K562 (cell line): Measurements from ENCODE around the gene GIPC3. TPM values are rescaled to one million over a fixed set of nuclear protein-coding genes. Genes with fewer than 3 reads are reported as not detected.

ENCODE experiments used
- ATAC-seq: fragments of 200-7000 bp; cut with Tn5 transposase; 3 replicates; pipeline ENCODE4 v1.9.1; 2020; ENCODE audit warnings: moderate library complexity
- BruUV-seq: library from RNA; stranded (reverse); fragments of 400-500 nt; replicated peaks from 2 replicates; lab custom pipeline; 2021; lab: Mats Ljungman, UMichigan
- CTCF ChIA-PET: fragments of 300-600 bp; formaldehyde crosslinking; extraction: SDS; loops from one replicate; lab custom pipeline; 2021; ENCODE audit warnings: low intra/inter-chr PET ratio; lab: Yijun Ruan, JAX
- POLR2A ChIA-PET: fragments of 300-600, 350-650 bp; sonication (Branson Sonifier 250); formaldehyde crosslinking; extraction: SDS; loops from one replicate; lab custom pipeline; 2021; ENCODE audit warnings: antibody characterized with exemption, inconsistent platforms; lab: Yijun Ruan, JAX
- DNase-seq, 4 experiments: peaks; one replicate each; pipeline versions ENCODE4 v3.0.0 to v3.0.0-alpha.2; 2011 to 2018; ENCODE audit warnings: low spot score in 3 of 4, mixed read lengths in 3 of 4; ENCODE audit errors: extremely low read depth in 1 of 4
- FAIRE-seq: peaks from 2 replicates; lab custom pipeline; 2011; peaks lifted over from hg19 to GRCh38; lab: Jason Lieb, UNC
- H2AFZ ChIP-seq: 2 replicates; pipeline ENCODE4 v1.6.0; 2011; ENCODE audit warnings: low read depth, low read length, control low read depth, inconsistent platforms
- H3K27ac ChIP-seq: fragments of 200-600 bp; 3 replicates; pipeline ENCODE4 v1.8.0; 2011; ENCODE audit warnings: low read depth, mild to moderate bottlenecking, control low read depth, inconsistent platforms, low read length, moderate library complexity, mixed read lengths; ENCODE audit errors: extremely low read depth
- H3K27me3 ChIP-seq, 2 experiments: fragments of 300-600 bp in 1 of 2; 2 replicates in 1 of 2; 3 replicates in 1 of 2; pipeline versions ENCODE4 v1.6.0 to v1.8.0; 2011; ENCODE audit warnings: inconsistent platforms in 2 of 2, low read length in 2 of 2, mild to moderate bottlenecking in 1 of 2, mixed read lengths in 1 of 2, moderate library complexity in 1 of 2; ENCODE audit not compliant: control insufficient read depth in 2 of 2, insufficient read depth in 2 of 2
- H3K36me3 ChIP-seq: fragments of 300-600 bp; 3 replicates; pipeline ENCODE4 v1.8.0; 2011; ENCODE audit warnings: mild to moderate bottlenecking, low read length, inconsistent platforms; ENCODE audit not compliant: control insufficient read depth, insufficient read depth
- H3K4me1 ChIP-seq, 2 experiments: fragments of 200-600 bp in 1 of 2; replicated peaks in 1 of 2; 2 replicates in 1 of 2; 3 replicates in 1 of 2; pipeline versions ENCODE4 v1.5.1 to v1.8.0; 2011; ENCODE audit warnings: inconsistent platforms in 2 of 2, low read length in 2 of 2, mild to moderate bottlenecking in 1 of 2, mixed read lengths in 1 of 2, moderate library complexity in 1 of 2; ENCODE audit not compliant: control insufficient read depth in 2 of 2, insufficient read depth in 2 of 2
- H3K4me2 ChIP-seq: 2 replicates; pipeline ENCODE4 v1.6.1; 2011; ENCODE audit warnings: low read length, control low read depth, inconsistent platforms, mixed read lengths; ENCODE audit not compliant: insufficient read depth
- H3K4me3 ChIP-seq: fragments of 200-600 bp; sonication (generic), shearing (Covaris generic); 2 replicates; pipeline ENCODE4 v1.5.1; 2016; ENCODE audit warnings: control low read depth, inconsistent platforms
- H3K79me2 ChIP-seq: fragments of 200-600 bp; 3 replicates; pipeline ENCODE4 v1.8.0; 2011; ENCODE audit warnings: low read length, inconsistent platforms; ENCODE audit not compliant: control insufficient read depth, insufficient read depth
- H3K9ac ChIP-seq, 2 experiments: 2 replicates each; pipeline versions ENCODE4 v1.6.0 to v1.6.1; 2011; ENCODE audit warnings: low read depth in 2 of 2, low read length in 2 of 2, control low read depth in 1 of 2, inconsistent platforms in 1 of 2, mild to moderate bottlenecking in 1 of 2, mixed read lengths in 1 of 2; ENCODE audit not compliant: insufficient read depth in 1 of 2
- H3K9me1 ChIP-seq: one replicate; pipeline ENCODE4 v1.6.0; 2011; ENCODE audit warnings: inconsistent platforms, mild to moderate bottlenecking, low read length, moderate library complexity; ENCODE audit not compliant: control insufficient read depth, insufficient read depth
- H3K9me3 ChIP-seq: replicated peaks from 2 replicates; pipeline ENCODE4 v1.5.1; 2011; ENCODE audit warnings: low read depth, low read length, inconsistent platforms; ENCODE audit not compliant: control insufficient read depth, insufficient read depth
- H4K20me1 ChIP-seq: replicated peaks from 2 replicates; pipeline ENCODE4 v1.6.1; 2011; ENCODE audit warnings: low read length, inconsistent platforms, mixed read lengths; ENCODE audit not compliant: control insufficient read depth, insufficient read depth
- ARID2 ChIP-seq: fragments of 450-650 bp; IDR thresholded peaks from 2 replicates; pipeline ENCODE4 v1.6.1; 2017; ENCODE audit warnings: antibody characterized with exemption, mild to moderate bottlenecking
- C11orf30 ChIP-seq: fragments of 450-650 bp; IDR thresholded peaks from 2 replicates; pipeline ENCODE4 v1.6.1; 2016; ENCODE audit warnings: low read depth, mild to moderate bottlenecking
- JUNB ChIP-seq: fragments of 450-650 bp; formaldehyde crosslinking; conservative IDR thresholded peaks from 2 replicates; pipeline ENCODE4 v1.4.0; 2020; ENCODE audit warnings: mild to moderate bottlenecking
- KDM1A ChIP-seq, 2 experiments: fragments of 450-650 bp; IDR thresholded peaks; 2 replicates each; pipeline ENCODE4 v1.6.1; 2016; ENCODE audit warnings: mild to moderate bottlenecking in 2 of 2
- MCM2 ChIP-seq: fragments of 450-650 bp; IDR thresholded peaks from 2 replicates; pipeline ENCODE4 v1.6.1; 2017; ENCODE audit warnings: low read depth, mild to moderate bottlenecking
- MCM5 ChIP-seq: fragments of 450-650 bp; IDR thresholded peaks from 2 replicates; pipeline ENCODE4 v1.6.1; 2016; ENCODE audit warnings: low read depth
- PHF8 ChIP-seq: fragments of 200-600 bp; sonication (generic); IDR thresholded peaks from 2 replicates; pipeline ENCODE4 v1.6.1; 2012; ENCODE audit warnings: mixed run types, mild to moderate bottlenecking, inconsistent platforms, low read length, moderate library complexity, borderline replicate concordance
- PKNOX1 ChIP-seq: fragments of 450-650 bp; IDR thresholded peaks from 2 replicates; pipeline ENCODE4 v1.6.1; 2016
- TEAD4 ChIP-seq, 2 experiments: sonication (generic) in 1 of 2; formaldehyde crosslinking in 1 of 2; IDR thresholded peaks; 2 replicates each; pipeline versions ENCODE4 v1.6.1 to v1.8.0; 2012 to 2022; ENCODE audit warnings: borderline replicate concordance in 1 of 2, inconsistent platforms in 1 of 2, low read length in 1 of 2, mild to moderate bottlenecking in 1 of 2, missing genetic modification reagents in 1 of 2
- ZNF717 ChIP-seq: fragments of 250-450 bp; sonication (Bioruptor Pico); IDR thresholded peaks from 2 replicates; pipeline ENCODE4 v1.5.0; 2021
- WGBS: fragments of 100-300 bp; shearing (Covaris generic); methylation state at CpG from one replicate; pipeline ENCODE4 v1.1.6; 2016; ENCODE audit warnings: low coverage, mixed read lengths; ENCODE audit not compliant: insufficient coverage; ENCODE audit errors: missing lambda C conversion rate; 5-methylcytosine and 5-hydroxymethylcytosine counted together
- in situ Hi-C: fragments of 300-500 bp; cut with MboI; formaldehyde crosslinking; loops from 4 replicates; pipeline ENCODE4 v1.15.0; 2018; ENCODE audit warnings: inconsistent platforms, mixed read lengths
- intact Hi-C: fragments of 100-400 bp; cut with micrococcal nuclease; formaldehyde crosslinking; loops from 2 replicates; pipeline ENCODE4 v1.14.2; 2022
- polyA plus RNA-seq, 8 experiments: library from polyadenylated mRNA; depleted of rRNA in 4 of 8; stranded (reverse) in 5 of 8; unstranded in 3 of 8; fragments of >200 nt; fragmentation: Nextera tagmentation in 2 of 8; fragmentation: Illumina TruSeq in 1 of 8; extraction: Ambion mirVana in 2 of 8; extraction: Trizol in 1 of 8; gene quantifications; 2 replicates each; pipeline versions ENCODE4 v1.2.1 to v1.2.3, GENCODE V29; 2011 to 2014; ENCODE audit warnings: inconsistent platforms in 1 of 8, missing spikeins in 1 of 8
- total RNA-seq, 7 experiments: library from RNA; depleted of rRNA in 6 of 7; stranded (reverse); fragments of >200 nt in 6 of 7; fragmentation: Illumina TruSeq in 2 of 7; extraction: Trizol in 2 of 7; gene quantifications; 2 replicates each; pipeline versions ENCODE4 v1.2.1 to v1.2.3, GENCODE V29; 2011 to 2021; ENCODE audit warnings: low replicate concordance in 1 of 7
- TF ChIP-seq, protein P1 (sequence below), 2 experiments: IDR thresholded peaks in 1 of 2; conservative IDR thresholded peaks in 1 of 2; 2 replicates each; pipeline ENCODE4 v1.6.1; 2016; ENCODE audit warnings: low read depth in 2 of 2, mild to moderate bottlenecking in 1 of 2, missing compliant biosample characterization in 1 of 2, missing genetic modification characterization in 1 of 2, moderate library complexity in 1 of 2
- TF ChIP-seq, protein P2 (sequence below), 2 experiments: fragments of 450-650 bp; IDR thresholded peaks; 2 replicates each; pipeline ENCODE4 v1.6.1; 2018; ENCODE audit warnings: mild to moderate bottlenecking in 2 of 2, low read depth in 1 of 2; ENCODE audit not compliant: partially characterized antibody in 2 of 2

The GIPC3 gene
- total and polyA plus RNA-seq, 9 of the 15 experiments (the other 6 are each of a cell fraction or from before 2014, with no cell fraction given), result 0.03 to 3.6 (median 1.5) TPM; not detected in 1

DNA sequence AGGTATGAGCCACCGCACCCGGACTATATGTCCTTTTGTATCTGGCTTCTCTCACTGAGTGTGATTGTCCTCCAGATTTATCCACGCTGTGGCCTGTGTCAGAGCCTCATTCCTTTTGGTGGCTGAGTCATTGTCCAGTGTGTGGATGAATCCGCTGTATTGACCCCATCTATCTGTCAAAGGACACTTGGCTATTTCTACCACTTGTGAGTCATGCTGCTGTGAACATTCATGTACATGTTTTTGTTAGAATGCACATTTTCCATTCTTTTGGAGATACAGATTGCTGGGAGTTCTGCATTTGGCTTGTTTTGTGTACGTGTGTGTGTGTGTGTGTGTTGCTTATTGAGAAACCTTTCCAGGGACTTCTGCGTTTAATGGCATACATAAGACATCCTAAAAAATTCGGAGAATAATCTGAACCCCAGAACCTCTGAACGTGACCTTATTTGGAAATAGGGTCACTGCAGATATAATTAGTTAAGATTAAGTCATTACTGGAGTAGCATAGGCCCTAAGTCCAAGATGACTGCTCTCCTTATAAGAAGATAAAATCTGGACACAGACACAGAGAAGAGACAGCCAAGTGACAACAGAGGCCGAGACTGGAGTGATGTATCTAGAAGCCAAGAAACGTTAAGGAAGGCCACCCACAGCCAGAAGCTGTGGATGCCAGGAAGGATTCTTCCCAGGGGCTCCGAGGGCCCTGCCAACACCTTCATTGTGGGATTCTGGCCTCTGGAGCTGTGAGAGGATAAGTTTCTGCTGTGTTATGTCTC lies 4.9 kb upstream of the GIPC3 start:
- H2AFZ ChIP-seq, result no peak overlapping the region
- peaks cover 30 to 56% of the 10 kb centered on the region in 2 experiments for H3K4me1 ChIP-seq
- H3K9me1 ChIP-seq, result peaks cover 5% of the 10 kb centered on the region
- H3K4me2 ChIP-seq, result no peak overlapping the region; the same call in 1 of the 2 replicates
- in situ Hi-C loops (no loop called here), intact Hi-C loops (no loop called here)
- peak overlapping the region; percentile 52 for H3K27ac ChIP-seq
- H3K27me3 ChIP-seq, result no peaks in the 10 kb centered on the region
- CTCF ChIA-PET, result no interaction called here
- POLR2A ChIA-PET, result interaction anchor here (0.6 to 2.6 kb wide), 5 partner anchors 11 to 27 kb away, joined by 3 to 14 read pairs (median 4); no protein-coding TSS in a partner anchor
- H4K20me1 ChIP-seq, result no peaks in the 10 kb centered on the region; the same call in 1 of the 2 replicates
- no peaks in the 10 kb centered on the region for H3K9me3 ChIP-seq
- FAIRE-seq, result peak; percentile 99
- peak; percentile 67 for ATAC-seq
- 12% methylated on average over 11 of the region's 11 CpGs for WGBS
- DNase-seq, result peak in 2 of 4 experiments; percentile 60 to 80
- no TSS peak for BruUV-seq
- H3K36me3 ChIP-seq, result peaks cover 26% of the 10 kb centered on the region; the same call in 2 of the 3 replicates
- no peak overlapping the region for H3K4me3 ChIP-seq
- H3K9ac ChIP-seq, result no peak overlapping the region; a peak in 1 of 4 replicates
- peaks cover 2% of the 10 kb centered on the region; the same call in 2 of the 3 replicates for H3K79me2 ChIP-seq
- TF ChIP-seq MCM2 (no peak), ZNF717 (CRISPR knock-in tag) (no peak), C11orf30 (peak; percentile 83), PHF8 (no peak), PKNOX1 (peak; percentile 50), MCM5 (no peak), KDM1A (IDR thresholded peaks at IDR 0.05) (peak; percentile 97), TEAD4 (IDR thresholded peaks at IDR 0.05; ENCODE audit: low read length) (peak; percentile 40; the same call in 1 of the 2 replicates), TEAD4 (CRISPR knock-in tag; IDR thresholded peaks at IDR 0.05; ENCODE audit: borderline replicate concordance) (no peak), JUNB (CRISPR knock-in tag) (0 out of 2 replicates have a peak, but pooled peaks have one; percentile 34), ARID2 (peak; percentile 58)
- TF ChIP-seq, protein P1, sequence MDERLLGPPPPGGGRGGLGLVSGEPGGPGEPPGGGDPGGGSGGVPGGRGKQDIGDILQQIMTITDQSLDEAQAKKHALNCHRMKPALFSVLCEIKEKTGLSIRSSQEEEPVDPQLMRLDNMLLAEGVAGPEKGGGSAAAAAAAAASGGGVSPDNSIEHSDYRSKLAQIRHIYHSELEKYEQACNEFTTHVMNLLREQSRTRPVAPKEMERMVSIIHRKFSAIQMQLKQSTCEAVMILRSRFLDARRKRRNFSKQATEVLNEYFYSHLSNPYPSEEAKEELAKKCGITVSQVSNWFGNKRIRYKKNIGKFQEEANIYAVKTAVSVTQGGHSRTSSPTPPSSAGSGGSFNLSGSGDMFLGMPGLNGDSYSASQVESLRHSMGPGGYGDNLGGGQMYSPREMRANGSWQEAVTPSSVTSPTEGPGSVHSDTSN (CRISPR knock-in tag; IDR thresholded peaks at IDR 0.05; ENCODE audit: low read depth), result no peak
- TF ChIP-seq, protein P1 (tag; conservative IDR thresholded peaks at IDR 0.05; ENCODE audit: low read depth), result peak; percentile 52
- TF ChIP-seq, protein P2, sequence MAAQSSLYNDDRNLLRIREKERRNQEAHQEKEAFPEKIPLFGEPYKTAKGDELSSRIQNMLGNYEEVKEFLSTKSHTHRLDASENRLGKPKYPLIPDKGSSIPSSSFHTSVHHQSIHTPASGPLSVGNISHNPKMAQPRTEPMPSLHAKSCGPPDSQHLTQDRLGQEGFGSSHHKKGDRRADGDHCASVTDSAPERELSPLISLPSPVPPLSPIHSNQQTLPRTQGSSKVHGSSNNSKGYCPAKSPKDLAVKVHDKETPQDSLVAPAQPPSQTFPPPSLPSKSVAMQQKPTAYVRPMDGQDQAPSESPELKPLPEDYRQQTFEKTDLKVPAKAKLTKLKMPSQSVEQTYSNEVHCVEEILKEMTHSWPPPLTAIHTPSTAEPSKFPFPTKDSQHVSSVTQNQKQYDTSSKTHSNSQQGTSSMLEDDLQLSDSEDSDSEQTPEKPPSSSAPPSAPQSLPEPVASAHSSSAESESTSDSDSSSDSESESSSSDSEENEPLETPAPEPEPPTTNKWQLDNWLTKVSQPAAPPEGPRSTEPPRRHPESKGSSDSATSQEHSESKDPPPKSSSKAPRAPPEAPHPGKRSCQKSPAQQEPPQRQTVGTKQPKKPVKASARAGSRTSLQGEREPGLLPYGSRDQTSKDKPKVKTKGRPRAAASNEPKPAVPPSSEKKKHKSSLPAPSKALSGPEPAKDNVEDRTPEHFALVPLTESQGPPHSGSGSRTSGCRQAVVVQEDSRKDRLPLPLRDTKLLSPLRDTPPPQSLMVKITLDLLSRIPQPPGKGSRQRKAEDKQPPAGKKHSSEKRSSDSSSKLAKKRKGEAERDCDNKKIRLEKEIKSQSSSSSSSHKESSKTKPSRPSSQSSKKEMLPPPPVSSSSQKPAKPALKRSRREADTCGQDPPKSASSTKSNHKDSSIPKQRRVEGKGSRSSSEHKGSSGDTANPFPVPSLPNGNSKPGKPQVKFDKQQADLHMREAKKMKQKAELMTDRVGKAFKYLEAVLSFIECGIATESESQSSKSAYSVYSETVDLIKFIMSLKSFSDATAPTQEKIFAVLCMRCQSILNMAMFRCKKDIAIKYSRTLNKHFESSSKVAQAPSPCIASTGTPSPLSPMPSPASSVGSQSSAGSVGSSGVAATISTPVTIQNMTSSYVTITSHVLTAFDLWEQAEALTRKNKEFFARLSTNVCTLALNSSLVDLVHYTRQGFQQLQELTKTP (IDR thresholded peaks at IDR 0.05; ENCODE audit: low read depth in 1 of 2, partially characterized antibody in 2 of 2), result peak in 1 of 2 experiments; percentile 46
